GM06990 (cell line): Measurements from ENCODE around the gene MCTP1.
"Not testable (repeated sequence)": the region's sequence is repeated elsewhere in the genome, so short reads cannot be mapped to it uniquely, and the experiment has no call there.

Experiments
- DNase-seq: peaks from one replicate; pipeline ENCODE4 v3.0.0-alpha.2; 2011; ENCODE audit not compliant: insufficient read length; ENCODE audit errors: extremely low read depth
- H3K27me3 ChIP-seq: replicated peaks from 2 replicates; pipeline ENCODE4 v1.6.0; 2011; ENCODE audit warnings: low read length; ENCODE audit not compliant: control insufficient read depth, insufficient read depth
- H3K36me3 ChIP-seq: 2 replicates; pipeline ENCODE4 v1.5.1; 2011; ENCODE audit warnings: low read length; ENCODE audit not compliant: control insufficient read depth, insufficient read depth
- H3K4me3 ChIP-seq: replicated peaks from 2 replicates; pipeline ENCODE4 v1.5.1; 2011; ENCODE audit warnings: low read depth, mild to moderate bottlenecking, control low read depth, low read length
- TF ChIP-seq, protein P1 (sequence below): IDR thresholded peaks from 2 replicates; pipeline ENCODE4 v1.5.1; 2011; ENCODE audit warnings: low read length, control low read depth, mild to moderate bottlenecking, inconsistent platforms; ENCODE audit not compliant: insufficient read depth, poor library complexity, severe bottlenecking

Gene MCTP1

GRCh38 chr5:94968507-94969095 is 316.3 kb downstream of the MCTP1 start:
- Histone ChIP-seq H3K36me3 (no peaks in the 10 kb centered on the region), H3K27me3 (no peaks in the 10 kb centered on the region), H3K4me3 (no peak overlapping the region)
- DNase-seq = peak; percentile 44
- TF ChIP-seq, protein P1, sequence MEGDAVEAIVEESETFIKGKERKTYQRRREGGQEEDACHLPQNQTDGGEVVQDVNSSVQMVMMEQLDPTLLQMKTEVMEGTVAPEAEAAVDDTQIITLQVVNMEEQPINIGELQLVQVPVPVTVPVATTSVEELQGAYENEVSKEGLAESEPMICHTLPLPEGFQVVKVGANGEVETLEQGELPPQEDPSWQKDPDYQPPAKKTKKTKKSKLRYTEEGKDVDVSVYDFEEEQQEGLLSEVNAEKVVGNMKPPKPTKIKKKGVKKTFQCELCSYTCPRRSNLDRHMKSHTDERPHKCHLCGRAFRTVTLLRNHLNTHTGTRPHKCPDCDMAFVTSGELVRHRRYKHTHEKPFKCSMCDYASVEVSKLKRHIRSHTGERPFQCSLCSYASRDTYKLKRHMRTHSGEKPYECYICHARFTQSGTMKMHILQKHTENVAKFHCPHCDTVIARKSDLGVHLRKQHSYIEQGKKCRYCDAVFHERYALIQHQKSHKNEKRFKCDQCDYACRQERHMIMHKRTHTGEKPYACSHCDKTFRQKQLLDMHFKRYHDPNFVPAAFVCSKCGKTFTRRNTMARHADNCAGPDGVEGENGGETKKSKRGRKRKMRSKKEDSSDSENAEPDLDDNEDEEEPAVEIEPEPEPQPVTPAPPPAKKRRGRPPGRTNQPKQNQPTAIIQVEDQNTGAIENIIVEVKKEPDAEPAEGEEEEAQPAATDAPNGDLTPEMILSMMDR = peak; percentile 53

DNA sequence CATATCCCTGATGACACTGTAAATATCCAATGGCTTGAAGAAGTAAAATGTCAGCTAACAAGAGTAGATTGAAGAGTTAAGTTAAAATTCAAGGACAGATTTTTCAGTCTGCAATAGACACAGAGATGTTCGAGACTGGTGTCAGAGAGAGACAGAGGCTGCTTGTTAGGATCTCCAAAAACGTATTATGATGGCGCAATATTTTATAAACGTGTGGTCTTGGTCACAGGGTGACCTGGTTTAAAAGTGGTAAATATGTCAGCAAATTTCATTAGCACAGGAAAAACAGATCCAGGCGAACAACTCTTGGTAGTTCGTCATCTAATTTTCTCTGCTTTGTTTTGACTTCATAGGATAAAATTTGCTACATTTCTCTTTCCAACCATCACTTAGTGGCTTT is 317.4 kb downstream of the MCTP1 start:
- Histone ChIP-seq H3K36me3 (no peaks in the 10 kb centered on the region), H3K27me3 (no peaks in the 10 kb centered on the region), H3K4me3 (no peak overlapping the region)
- TF ChIP-seq, protein P1 = no peak
- DNase-seq = no peak

DNA sequence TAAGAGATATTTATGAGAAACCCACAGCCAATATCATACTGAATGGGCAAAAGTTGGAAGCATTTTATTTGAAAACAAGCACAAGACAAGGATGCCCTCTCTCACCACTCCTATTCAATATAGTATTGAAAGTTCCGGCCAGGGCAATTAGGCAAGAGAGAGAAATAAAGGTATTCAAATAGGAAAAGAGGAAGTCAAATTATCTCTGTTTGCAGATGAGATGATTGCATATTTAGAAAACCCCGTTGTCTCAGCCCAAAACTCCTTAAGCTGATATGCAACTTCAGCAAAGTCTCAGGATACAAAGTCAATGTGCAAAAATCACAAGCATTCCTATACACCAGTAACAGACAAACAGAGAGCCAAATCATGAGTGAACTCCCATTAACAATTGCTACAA is 325.6 kb downstream of the MCTP1 start:
- H3K27me3 ChIP-seq, H3K4me3 ChIP-seq, DNase-seq, H3K36me3 ChIP-seq: not testable (repeated sequence)

- TF ChIP-seq, protein P1 = no peak
- no peaks in the 10 kb centered on the region for H3K36me3 ChIP-seq
- DNase-seq = no peak
- H3K4me3 ChIP-seq = no peak overlapping the region
- H3K27me3 ChIP-seq = no peaks in the 10 kb centered on the region
Observed at GRCh38 chr5:94945656-94946055, 339.2 kb downstream of the MCTP1 start.

GRCh38 chr5:94944160-94944559 is 340.7 kb downstream of the MCTP1 start:
- no peaks in the 10 kb centered on the region for H3K27me3 ChIP-seq
- no peaks in the 10 kb centered on the region for H3K36me3 ChIP-seq
- DNase-seq = no peak
- no peak overlapping the region for H3K4me3 ChIP-seq
- TF ChIP-seq, protein P1 = no peak

- Histone ChIP-seq H3K36me3 (no peaks in the 10 kb centered on the region), H3K4me3 (no peak overlapping the region), H3K27me3 (no peaks in the 10 kb centered on the region)
- TF ChIP-seq, protein P1 = no peak
- no peak for DNase-seq
Observed at GRCh38 chr5:94941122-94941755, 343.7 kb downstream of the MCTP1 start.
